AML-193 (cell line): Measurements from ENCODE around the gene POU3F3.

Experiments used
- DNase-seq, 2 experiments: peaks; one replicate each; lab custom pipeline; 2025; lab: John Stamatoyannopoulos, UW

POU3F3 gene

GRCh38 chr2:104853534-104854497 is at the start of gene POU3F3:
TSS of gene POU3F3 (plus strand) at chr2:104854115. CDS start at chr2:104855511, 1,396 bp downstream.
- no peak for DNase-seq

- DNase-seq: no peak
Observed at GRCh38 chr2:104804148-104804890, 49.6 kb upstream of the POU3F3 start.

GRCh38 chr2:104812286-104812685 is 41.6 kb upstream of the POU3F3 start:
- DNase-seq: no peak

GRCh38 chr2:104816143-104816542 is 37.8 kb upstream of the POU3F3 start:
- no peak for DNase-seq

GRCh38 chr2:104818264-104818663 is 35.7 kb upstream of the POU3F3 start:
- DNase-seq: no peak

- no peak for DNase-seq
Observed at GRCh38 chr2:104820126-104820525, 33.8 kb upstream of the POU3F3 start.

- DNase-seq: no peak
Observed at GRCh38 chr2:104825124-104825865, 28.6 kb upstream of the POU3F3 start.

GRCh38 chr2:104826016-104826415 is 27.9 kb upstream of the POU3F3 start:
- no peak for DNase-seq

GRCh38 chr2:104831742-104832141 is 22.2 kb upstream of the POU3F3 start:
- no peak for DNase-seq

GRCh38 chr2:104834431-104835153 is 19.3 kb upstream of the POU3F3 start:
- no peak for DNase-seq

- no peak for DNase-seq
Observed at GRCh38 chr2:104836265-104836664, 17.6 kb upstream of the POU3F3 start.

GRCh38 chr2:104836841-104837240 is 17.1 kb upstream of the POU3F3 start:
- DNase-seq: no peak

- no peak for DNase-seq
Observed at GRCh38 chr2:104840156-104840555, 13.8 kb upstream of the POU3F3 start.

- DNase-seq: no peak
Observed at GRCh38 chr2:104840893-104841585, 12.9 kb upstream of the POU3F3 start.

- no peak for DNase-seq
Observed at GRCh38 chr2:104841744-104842143, 12.2 kb upstream of the POU3F3 start.

GRCh38 chr2:104844807-104845551 is 8.9 kb upstream of the POU3F3 start:
- no peak for DNase-seq

- DNase-seq: no peak
Observed at GRCh38 chr2:104845552-104845931, 8.4 kb upstream of the POU3F3 start.

GRCh38 chr2:104845946-104846785 is 7.7 kb upstream of the POU3F3 start:
- no peak for DNase-seq
